HepG2 (cell line): ENCODE data around the gene GMPPA. TPM values are rescaled to one million over a fixed set of nuclear protein-coding genes. Genes with fewer than 3 reads are reported as not detected.

ENCODE experiments used
- CBX1 ChIP-seq: IDR thresholded peaks from one replicate; pipeline ENCODE4 v1.6.1; 2016; ENCODE audit warnings: antibody characterized with exemption, low read depth
- CBX5 ChIP-seq: sonication (generic); formaldehyde crosslinking; IDR thresholded peaks from 2 replicates; pipeline ENCODE4 v1.4.0; 2020; ENCODE audit warnings: missing genetic modification reagents, borderline replicate concordance
- EP300 ChIP-seq, 3 experiments: sonication (generic) in 1 of 3; formaldehyde crosslinking in 1 of 3; IDR thresholded peaks; 2 replicates each; pipeline versions ENCODE4 v1.5.1 to v1.6.1; 2011 to 2020; ENCODE audit warnings: low read depth in 2 of 3, low read length in 2 of 3, borderline replicate concordance in 1 of 3, improper control_type of control experiment in 1 of 3, mild to moderate bottlenecking in 1 of 3, missing genetic modification reagents in 1 of 3, moderate library complexity in 1 of 3
- GABPA ChIP-seq, 2 experiments: IDR thresholded peaks; 2 replicates each; pipeline ENCODE4 v1.6.1; 2011 to 2016; ENCODE audit warnings: low read depth in 2 of 2, low read length in 1 of 2, missing biosample characterization in 1 of 2, missing genetic modification characterization in 1 of 2
- GLI4 ChIP-seq: sonication (generic); formaldehyde crosslinking; IDR thresholded peaks from 2 replicates; pipeline ENCODE4 v1.5.1; 2020; ENCODE audit warnings: missing genetic modification reagents, mild to moderate bottlenecking, moderate library complexity, borderline replicate concordance
- HNRNPLL ChIP-seq: fragments of 200-400 bp; formaldehyde crosslinking; IDR thresholded peaks from 2 replicates; pipeline ENCODE4 v1.6.1; 2017; ENCODE audit warnings: mild to moderate bottlenecking, low read depth, low read length; ENCODE audit not compliant: poor library complexity, severe bottlenecking
- ISL2 ChIP-seq: sonication (generic); formaldehyde crosslinking; IDR thresholded peaks from 2 replicates; pipeline ENCODE4 v1.5.0; 2020; ENCODE audit warnings: missing genetic modification reagents
- ISX ChIP-seq: sonication (generic); formaldehyde crosslinking; conservative IDR thresholded peaks from 2 replicates; pipeline ENCODE4 v1.5.0; 2020; ENCODE audit warnings: missing genetic modification reagents
- JUN ChIP-seq: sonication (generic); formaldehyde crosslinking; IDR thresholded peaks from 2 replicates; pipeline ENCODE4 v1.4.0; 2020; ENCODE audit warnings: mild to moderate bottlenecking, missing genetic modification reagents
- KLF6 ChIP-seq: IDR thresholded peaks from 2 replicates; pipeline ENCODE4 v1.8.0; 2016; ENCODE audit warnings: missing biosample characterization, missing genetic modification reagents
- NFKBIZ ChIP-seq: IDR thresholded peaks from 2 replicates; pipeline ENCODE4 v1.6.1; 2018; ENCODE audit warnings: missing genetic modification reagents, missing compliant biosample characterization
- NR3C1 ChIP-seq: sonication (generic); formaldehyde crosslinking; IDR thresholded peaks from 2 replicates; pipeline ENCODE4 v1.4.0; 2020; ENCODE audit warnings: missing genetic modification reagents
- PRPF4 ChIP-seq: fragments of 200-400 bp; formaldehyde crosslinking; IDR thresholded peaks from 2 replicates; pipeline ENCODE4 v1.6.1; 2016; ENCODE audit warnings: low read length, low read depth; ENCODE audit not compliant: poor library complexity, severe bottlenecking
- SIX4 ChIP-seq: sonication (generic); formaldehyde crosslinking; IDR thresholded peaks from 2 replicates; pipeline ENCODE4 v1.4.0; 2020; ENCODE audit warnings: missing genetic modification reagents
- TCF7L2 ChIP-seq: IDR thresholded peaks from 2 replicates; pipeline ENCODE4 v1.6.1; 2011; ENCODE audit warnings: mild to moderate bottlenecking, low read depth, low read length, moderate library complexity
- ZMAT3 ChIP-seq: sonication (generic); formaldehyde crosslinking; conservative IDR thresholded peaks from 2 replicates; pipeline ENCODE4 v1.7.0; 2021; ENCODE audit warnings: missing genetic modification reagents
- ZNF460 ChIP-seq: sonication (generic); formaldehyde crosslinking; IDR thresholded peaks from 2 replicates; pipeline ENCODE4 v1.5.1; 2020; ENCODE audit warnings: missing genetic modification reagents, mild to moderate bottlenecking, borderline replicate concordance
- ZNF737 ChIP-seq: sonication (generic); formaldehyde crosslinking; IDR thresholded peaks from 2 replicates; pipeline ENCODE4 v1.5.0; 2020; ENCODE audit warnings: missing genetic modification reagents, mild to moderate bottlenecking, borderline replicate concordance
- ZNF776 ChIP-seq: sonication (generic); formaldehyde crosslinking; IDR thresholded peaks from 2 replicates; pipeline ENCODE4 v1.4.0; 2020; ENCODE audit warnings: mild to moderate bottlenecking, missing genetic modification reagents
- polyA plus RNA-seq, 8 experiments: library from polyadenylated mRNA; depleted of rRNA in 3 of 8; stranded (reverse) in 7 of 8; unstranded in 1 of 8; fragments of >200 nt; fragmentation: Illumina TruSeq in 4 of 8; extraction: Trizol in 4 of 8; gene quantifications; 2 replicates each; pipeline versions ENCODE4 v1.2.1 to v1.2.3, GENCODE V29; 2011 to 2016; ENCODE audit warnings: low read depth in 4 of 8, missing spikeins in 1 of 8, mixed read lengths in 1 of 8; ENCODE audit not compliant: insufficient read depth in 1 of 8
- total RNA-seq, 5 experiments: library from RNA; depleted of rRNA; stranded (reverse); fragments of >200 nt; fragmentation: Illumina TruSeq; extraction: Trizol; gene quantifications; 2 replicates each; pipeline ENCODE4 v1.2.3, GENCODE V29; 2016; ENCODE audit warnings: low read depth in 1 of 5
- TF ChIP-seq, protein P1 (sequence below): sonication (generic); formaldehyde crosslinking; IDR thresholded peaks from 2 replicates; pipeline ENCODE4 v1.8.0; 2022; ENCODE audit warnings: low read depth, missing genetic modification reagents
- TF ChIP-seq, protein P2 (sequence below): sonication (generic); formaldehyde crosslinking; IDR thresholded peaks from 2 replicates; pipeline ENCODE4 v1.9.0; 2021; ENCODE audit warnings: missing genetic modification reagents, borderline replicate concordance
- TF ChIP-seq, protein P3 (sequence below): sonication (generic); formaldehyde crosslinking; IDR thresholded peaks from 2 replicates; pipeline ENCODE4 v1.5.0; 2020; ENCODE audit warnings: mild to moderate bottlenecking, missing genetic modification reagents, moderate library complexity

The GMPPA gene
- total and polyA plus RNA-seq, 2 of the 13 experiments (the other 11 are each of a cell fraction or from before 2014, with no cell fraction given), result 81.1 to 106 TPM

DNA sequence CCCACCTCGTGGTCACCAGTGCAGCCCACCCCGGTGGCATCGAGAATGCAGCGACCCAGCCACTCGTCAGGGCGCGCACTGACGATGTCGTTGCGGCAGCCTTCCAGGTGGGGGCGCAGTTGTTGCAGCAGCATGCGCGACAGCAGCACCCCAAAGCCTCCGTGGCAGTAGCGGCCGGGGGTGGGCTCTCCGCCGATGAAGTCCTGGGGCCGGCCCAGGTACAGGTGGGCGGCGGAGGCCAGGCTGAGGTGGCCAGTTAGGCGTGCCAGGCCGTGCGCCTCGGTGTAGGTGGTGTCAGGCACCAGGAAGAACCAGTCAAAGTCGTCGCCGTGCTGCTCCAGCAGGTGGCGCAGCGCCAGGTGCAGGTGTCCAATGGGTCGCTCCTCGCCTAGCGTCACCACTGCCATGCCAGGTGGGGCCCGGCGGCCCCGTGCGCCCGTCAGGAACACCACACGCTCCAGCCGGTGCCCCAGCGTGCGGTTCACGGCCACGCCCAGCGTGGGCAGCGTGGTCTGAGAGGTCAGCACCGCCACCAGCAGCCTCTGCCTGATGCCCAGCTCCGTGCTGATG lies 43.0 kb downstream of the GMPPA start (continued):
- TF ChIP-seq PRPF4, result peak; percentile 79
- TF ChIP-seq, protein P1, sequence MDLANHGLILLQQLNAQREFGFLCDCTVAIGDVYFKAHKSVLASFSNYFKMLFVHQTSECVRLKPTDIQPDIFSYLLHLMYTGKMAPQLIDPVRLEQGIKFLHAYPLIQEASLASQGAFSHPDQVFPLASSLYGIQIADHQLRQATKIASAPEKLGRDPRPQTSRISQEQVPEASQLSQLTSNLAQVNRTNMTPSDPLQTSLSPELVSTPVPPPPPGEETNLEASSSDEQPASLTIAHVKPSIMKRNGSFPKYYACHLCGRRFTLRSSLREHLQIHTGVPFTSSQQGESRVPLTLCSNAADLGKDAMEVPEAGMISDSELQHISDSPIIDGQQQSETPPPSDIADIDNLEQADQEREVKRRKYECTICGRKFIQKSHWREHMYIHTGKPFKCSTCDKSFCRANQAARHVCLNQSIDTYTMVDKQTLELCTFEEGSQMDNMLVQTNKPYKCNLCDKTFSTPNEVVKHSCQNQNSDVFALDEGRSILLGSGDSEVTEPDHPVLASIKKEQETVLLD (CRISPR knock-in tag), result 0 out of 2 replicates have a peak, but pooled peaks have one; percentile 18
- TF ChIP-seq, protein P2, sequence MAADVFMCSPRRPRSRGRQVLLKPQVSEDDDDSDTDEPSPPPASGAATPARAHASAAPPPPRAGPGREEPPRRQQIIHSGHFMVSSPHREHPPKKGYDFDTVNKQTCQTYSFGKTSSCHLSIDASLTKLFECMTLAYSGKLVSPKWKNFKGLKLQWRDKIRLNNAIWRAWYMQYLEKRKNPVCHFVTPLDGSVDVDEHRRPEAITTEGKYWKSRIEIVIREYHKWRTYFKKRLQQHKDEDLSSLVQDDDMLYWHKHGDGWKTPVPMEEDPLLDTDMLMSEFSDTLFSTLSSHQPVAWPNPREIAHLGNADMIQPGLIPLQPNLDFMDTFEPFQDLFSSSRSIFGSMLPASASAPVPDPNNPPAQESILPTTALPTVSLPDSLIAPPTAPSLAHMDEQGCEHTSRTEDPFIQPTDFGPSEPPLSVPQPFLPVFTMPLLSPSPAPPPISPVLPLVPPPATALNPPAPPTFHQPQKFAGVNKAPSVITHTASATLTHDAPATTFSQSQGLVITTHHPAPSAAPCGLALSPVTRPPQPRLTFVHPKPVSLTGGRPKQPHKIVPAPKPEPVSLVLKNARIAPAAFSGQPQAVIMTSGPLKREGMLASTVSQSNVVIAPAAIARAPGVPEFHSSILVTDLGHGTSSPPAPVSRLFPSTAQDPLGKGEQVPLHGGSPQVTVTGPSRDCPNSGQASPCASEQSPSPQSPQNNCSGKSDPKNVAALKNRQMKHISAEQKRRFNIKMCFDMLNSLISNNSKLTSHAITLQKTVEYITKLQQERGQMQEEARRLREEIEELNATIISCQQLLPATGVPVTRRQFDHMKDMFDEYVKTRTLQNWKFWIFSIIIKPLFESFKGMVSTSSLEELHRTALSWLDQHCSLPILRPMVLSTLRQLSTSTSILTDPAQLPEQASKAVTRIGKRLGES (CRISPR knock-in tag), result no peak
- TF ChIP-seq KLF6, result 0 out of 2 replicates have a peak, but pooled peaks have one; percentile 38
- peak; percentile 64 for TF ChIP-seq HNRNPLL
- peak; percentile 69 for TF ChIP-seq ISL2
- TF ChIP-seq NFKBIZ (CRISPR knock-in tag), result no peak
- TF ChIP-seq NR3C1 (CRISPR knock-in tag), result no peak
- TF ChIP-seq ZNF776 (CRISPR knock-in tag), result peak; percentile 58; the same call in 1 of the 2 replicates
- no peak for TF ChIP-seq ISX (CRISPR knock-in tag)
- TF ChIP-seq EP300 (IDR thresholded peaks at IDR 0.05; ENCODE audit: low read depth in 2 of 2, low read length in 2 of 2), result 0 out of 4 replicates have a peak, but pooled peaks of 1 of the 2 experiments have one; percentile 48
- no peak for TF ChIP-seq EP300 (CRISPR knock-in tag; IDR thresholded peaks at IDR 0.05; ENCODE audit: borderline replicate concordance)
- no peak for TF ChIP-seq GLI4
- TF ChIP-seq TCF7L2, result no peak
- TF ChIP-seq ZMAT3 (CRISPR knock-in tag), result peak; percentile 75; the same call in 1 of the 2 replicates
- peak; percentile 91 for TF ChIP-seq CBX1
- no peak for TF ChIP-seq SIX4 (CRISPR knock-in tag)
- TF ChIP-seq, protein P3, sequence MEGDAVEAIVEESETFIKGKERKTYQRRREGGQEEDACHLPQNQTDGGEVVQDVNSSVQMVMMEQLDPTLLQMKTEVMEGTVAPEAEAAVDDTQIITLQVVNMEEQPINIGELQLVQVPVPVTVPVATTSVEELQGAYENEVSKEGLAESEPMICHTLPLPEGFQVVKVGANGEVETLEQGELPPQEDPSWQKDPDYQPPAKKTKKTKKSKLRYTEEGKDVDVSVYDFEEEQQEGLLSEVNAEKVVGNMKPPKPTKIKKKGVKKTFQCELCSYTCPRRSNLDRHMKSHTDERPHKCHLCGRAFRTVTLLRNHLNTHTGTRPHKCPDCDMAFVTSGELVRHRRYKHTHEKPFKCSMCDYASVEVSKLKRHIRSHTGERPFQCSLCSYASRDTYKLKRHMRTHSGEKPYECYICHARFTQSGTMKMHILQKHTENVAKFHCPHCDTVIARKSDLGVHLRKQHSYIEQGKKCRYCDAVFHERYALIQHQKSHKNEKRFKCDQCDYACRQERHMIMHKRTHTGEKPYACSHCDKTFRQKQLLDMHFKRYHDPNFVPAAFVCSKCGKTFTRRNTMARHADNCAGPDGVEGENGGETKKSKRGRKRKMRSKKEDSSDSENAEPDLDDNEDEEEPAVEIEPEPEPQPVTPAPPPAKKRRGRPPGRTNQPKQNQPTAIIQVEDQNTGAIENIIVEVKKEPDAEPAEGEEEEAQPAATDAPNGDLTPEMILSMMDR (CRISPR knock-in tag), result peak; percentile 99
- TF ChIP-seq ZNF460 (CRISPR knock-in tag), result no peak
- no peak for TF ChIP-seq GABPA (IDR thresholded peaks at IDR 0.05; ENCODE audit: low read depth, low read length)
- TF ChIP-seq GABPA (CRISPR knock-in tag; IDR thresholded peaks at IDR 0.05; ENCODE audit: low read depth), result peak; percentile 19; the same call in 1 of the 2 replicates
- TF ChIP-seq JUN (CRISPR knock-in tag), result peak; percentile 72
- peak; percentile 85; the same call in 1 of the 2 replicates for TF ChIP-seq CBX5
- TF ChIP-seq ZNF737 (CRISPR knock-in tag), result no peak
